Neural progenitor cell (in vitro differentiated cells): ENCODE data around the gene NTRK1. TPM values are rescaled to one million over a fixed set of nuclear protein-coding genes. Genes with fewer than 3 reads are reported as not detected.

Experiments
- DNase-seq: peaks from one replicate; pipeline ENCODE4 v3.0.0-alpha.2; 2016; ENCODE audit warnings: low spot score
- H2AFZ ChIP-seq: fragments of 200-600 bp; sonication (generic); replicated peaks from 2 replicates; pipeline ENCODE4 v1.6.1; 2016; ENCODE audit warnings: antibody characterized with exemption
- H3F3A ChIP-seq: fragments of 200-600 bp; sonication (generic); 2 replicates; pipeline ENCODE4 v1.6.1; 2016; ENCODE audit warnings: antibody characterized with exemption, low read depth
- H3K27ac ChIP-seq: fragments of 200-600 bp; sonication (generic); 2 replicates; pipeline ENCODE4 v1.5.1; 2016; ENCODE audit warnings: mild to moderate bottlenecking
- H3K27me3 ChIP-seq: fragments of 200-600 bp; sonication (generic); 2 replicates; pipeline ENCODE4 v1.6.1; 2016; ENCODE audit warnings: mild to moderate bottlenecking, moderate library complexity
- H3K36me3 ChIP-seq: fragments of 200-600 bp; sonication (generic); 2 replicates; pipeline ENCODE4 v1.5.1; 2016
- H3K4me1 ChIP-seq: fragments of 200-600 bp; sonication (generic); 2 replicates; pipeline ENCODE4 v1.6.1; 2016; ENCODE audit warnings: mixed run types
- H3K4me2 ChIP-seq: fragments of 200-600 bp; sonication (generic); 2 replicates; pipeline ENCODE4 v1.6.1; 2016
- H3K4me3 ChIP-seq: fragments of 200-600 bp; sonication (generic); 2 replicates; pipeline ENCODE4 v1.5.1; 2016
- H3K79me2 ChIP-seq: fragments of 200-600 bp; sonication (generic); 2 replicates; pipeline ENCODE4 v1.6.1; 2016; ENCODE audit warnings: low read depth
- H3K9ac ChIP-seq: fragments of 200-600 bp; sonication (generic); 2 replicates; pipeline ENCODE4 v1.6.1; 2016
- H3K9me3 ChIP-seq: fragments of 200-600 bp; sonication (generic); 2 replicates; pipeline ENCODE4 v1.5.1; 2016; ENCODE audit warnings: low read depth
- H4K20me1 ChIP-seq: fragments of 200-600 bp; sonication (generic); 2 replicates; pipeline ENCODE4 v1.6.1; 2016; ENCODE audit warnings: low read depth
- H3K27ac Mint-ChIP-seq: 3 replicates; pipeline ENCODE4 v1.8.0; 2021; ENCODE audit warnings: mixed read lengths
- H3K27me3 Mint-ChIP-seq: 2 replicates; pipeline ENCODE4 v1.8.0; 2022; ENCODE audit warnings: low read depth, mild to moderate bottlenecking, inconsistent platforms, moderate library complexity, mixed read lengths; ENCODE audit not compliant: insufficient read depth
- H3K36me3 Mint-ChIP-seq: 3 replicates; pipeline ENCODE4 v1.8.0; 2021; ENCODE audit warnings: mixed read lengths
- H3K4me1 Mint-ChIP-seq: 3 replicates; pipeline ENCODE4 v1.8.0; 2021; ENCODE audit warnings: mixed read lengths
- H3K4me3 Mint-ChIP-seq: 3 replicates; pipeline ENCODE4 v1.8.0; 2021; ENCODE audit warnings: mild to moderate bottlenecking, moderate library complexity, mixed read lengths
- H3K9me3 Mint-ChIP-seq: 3 replicates; pipeline ENCODE4 v1.8.0; 2020; ENCODE audit warnings: mixed read lengths
- EZH2 ChIP-seq: fragments of 200-600 bp; sonication (generic); IDR thresholded peaks from 2 replicates; pipeline ENCODE4 v1.6.1; 2017; ENCODE audit warnings: antibody characterized with exemption, mild to moderate bottlenecking, moderate library complexity
- EZH2phosphoT487 ChIP-seq: fragments of 200-600 bp; sonication (generic); IDR thresholded peaks from 2 replicates; pipeline ENCODE4 v1.6.1; 2017; ENCODE audit warnings: antibody characterized with exemption
- total RNA-seq: library from RNA; depleted of rRNA; stranded (reverse); fragments of >200 nt; gene quantifications from 2 replicates; pipeline ENCODE4 v1.2.3, GENCODE V29; 2015; ENCODE audit warnings: low replicate concordance
- TF ChIP-seq, protein P1 (sequence below): fragments of 200-600 bp; sonication (generic); IDR thresholded peaks from 2 replicates; pipeline ENCODE4 v1.5.1; 2017; ENCODE audit warnings: antibody characterized with exemption, mild to moderate bottlenecking

NTRK1 gene
- total RNA-seq, 1 donor from 2014 or later: not detected

DNA sequence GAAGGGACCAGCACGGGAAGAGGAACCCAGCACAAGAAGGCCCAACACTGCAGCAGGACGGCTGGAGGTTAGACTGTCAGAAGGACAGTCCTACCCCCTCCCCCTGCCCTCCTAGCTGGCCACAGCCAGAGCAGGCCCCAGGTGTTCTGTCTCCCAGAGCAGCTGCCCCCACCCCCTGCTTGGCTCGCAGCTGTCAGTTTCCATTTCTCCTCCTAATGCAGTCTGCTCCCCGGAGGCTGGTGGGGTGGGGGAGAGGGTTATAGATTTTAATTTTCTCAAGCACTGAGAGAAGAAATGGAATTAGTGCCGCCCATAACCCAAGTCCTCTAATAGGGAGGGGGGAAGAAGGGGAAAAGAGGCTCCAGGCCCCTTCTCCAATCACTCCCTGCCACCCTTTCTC lies 19.8 kb downstream of the NTRK1 start:
- no peak overlapping the region for H3K27ac ChIP-seq
- Mint-ChIP-seq H3K27ac (no peak overlapping the region), H3K27me3 (peaks cover 29% of the 10 kb centered on the region), H3K36me3 (no peaks in the 10 kb centered on the region), H3K4me1 (peaks cover 22% of the 10 kb centered on the region), H3K9me3 (no peaks in the 10 kb centered on the region), H3K4me3 (peak overlapping the region; percentile 35)
- peaks cover 14% of the 10 kb centered on the region for H3K4me1 ChIP-seq
- peaks cover 46% of the 10 kb centered on the region for H3K27me3 ChIP-seq
- no peaks in the 10 kb centered on the region for H3F3A ChIP-seq
- DNase-seq: no peak
- H3K4me2 ChIP-seq: no peak overlapping the region
- no peak overlapping the region for H2AFZ ChIP-seq
- no peaks in the 10 kb centered on the region for H3K36me3 ChIP-seq
- H3K9ac ChIP-seq: no peak overlapping the region
- H3K9me3 ChIP-seq: no peaks in the 10 kb centered on the region
- no peaks in the 10 kb centered on the region for H3K79me2 ChIP-seq
- H4K20me1 ChIP-seq: no peaks in the 10 kb centered on the region
- TF ChIP-seq EZH2: no peak
- TF ChIP-seq, protein P1, sequence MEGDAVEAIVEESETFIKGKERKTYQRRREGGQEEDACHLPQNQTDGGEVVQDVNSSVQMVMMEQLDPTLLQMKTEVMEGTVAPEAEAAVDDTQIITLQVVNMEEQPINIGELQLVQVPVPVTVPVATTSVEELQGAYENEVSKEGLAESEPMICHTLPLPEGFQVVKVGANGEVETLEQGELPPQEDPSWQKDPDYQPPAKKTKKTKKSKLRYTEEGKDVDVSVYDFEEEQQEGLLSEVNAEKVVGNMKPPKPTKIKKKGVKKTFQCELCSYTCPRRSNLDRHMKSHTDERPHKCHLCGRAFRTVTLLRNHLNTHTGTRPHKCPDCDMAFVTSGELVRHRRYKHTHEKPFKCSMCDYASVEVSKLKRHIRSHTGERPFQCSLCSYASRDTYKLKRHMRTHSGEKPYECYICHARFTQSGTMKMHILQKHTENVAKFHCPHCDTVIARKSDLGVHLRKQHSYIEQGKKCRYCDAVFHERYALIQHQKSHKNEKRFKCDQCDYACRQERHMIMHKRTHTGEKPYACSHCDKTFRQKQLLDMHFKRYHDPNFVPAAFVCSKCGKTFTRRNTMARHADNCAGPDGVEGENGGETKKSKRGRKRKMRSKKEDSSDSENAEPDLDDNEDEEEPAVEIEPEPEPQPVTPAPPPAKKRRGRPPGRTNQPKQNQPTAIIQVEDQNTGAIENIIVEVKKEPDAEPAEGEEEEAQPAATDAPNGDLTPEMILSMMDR: no peak
- no peak for TF ChIP-seq EZH2phosphoT487
- no peak overlapping the region for H3K4me3 ChIP-seq

DNA sequence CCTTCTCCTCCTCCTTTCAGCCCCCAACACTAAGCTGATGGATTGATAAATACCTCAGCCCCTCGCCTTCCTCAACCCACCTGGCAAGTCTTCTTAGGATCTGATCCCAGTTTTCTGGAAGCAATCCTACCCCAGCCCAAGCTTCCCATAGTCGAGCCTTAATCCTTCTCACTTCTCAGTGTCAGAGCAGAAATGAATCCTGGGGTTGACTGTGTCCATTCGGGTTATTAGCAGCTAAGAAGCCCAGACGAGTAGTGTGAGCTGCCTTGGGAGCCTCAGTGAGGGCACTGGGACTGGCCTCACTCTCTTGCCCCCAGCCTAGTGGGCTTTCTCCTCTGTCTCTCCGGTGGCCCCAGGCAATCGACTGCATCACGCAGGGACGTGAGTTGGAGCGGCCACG lies 20.4 kb downstream of the NTRK1 start:
- Histone ChIP-seq H3K4me1 (peaks cover 17% of the 10 kb centered on the region), H3F3A (no peaks in the 10 kb centered on the region), H3K36me3 (no peaks in the 10 kb centered on the region), H2AFZ (no peak overlapping the region), H3K4me2 (no peak overlapping the region), H3K79me2 (no peaks in the 10 kb centered on the region), H3K9me3 (no peaks in the 10 kb centered on the region), H3K27ac (no peak overlapping the region), H3K27me3 (peaks cover 48% of the 10 kb centered on the region), H3K4me3 (no peak overlapping the region), H4K20me1 (no peaks in the 10 kb centered on the region), H3K9ac (no peak overlapping the region)
- TF ChIP-seq EZH2phosphoT487 (no peak), EZH2 (no peak)
- TF ChIP-seq, protein P1: no peak
- DNase-seq: no peak
- Mint-ChIP-seq H3K9me3 (no peaks in the 10 kb centered on the region), H3K4me1 (peaks cover 25% of the 10 kb centered on the region), H3K4me3 (peak overlapping the region; percentile 35), H3K27ac (peak overlapping the region; percentile 70), H3K27me3 (peaks cover 26% of the 10 kb centered on the region), H3K36me3 (no peaks in the 10 kb centered on the region)

DNA sequence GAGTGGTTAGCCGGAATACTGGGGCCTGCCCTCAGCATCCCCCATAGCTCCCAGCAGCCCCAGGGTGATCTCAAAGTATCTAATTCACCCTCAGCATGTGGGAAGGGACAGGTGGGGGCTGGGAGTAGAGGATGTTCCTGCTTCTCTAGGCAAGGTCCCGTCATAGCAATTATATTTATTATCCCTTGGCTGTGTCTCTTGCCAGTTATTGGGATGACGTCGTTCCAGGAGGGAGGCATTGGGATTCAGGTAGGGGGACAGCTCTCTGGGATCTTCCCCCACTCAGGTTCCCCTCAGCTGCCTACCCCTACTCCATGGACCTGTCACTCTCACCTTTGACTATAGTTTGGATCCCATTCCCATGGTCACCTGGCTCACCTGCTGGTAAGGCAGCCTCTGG lies 21.0 kb downstream of the NTRK1 start:
- no peak overlapping the region for H3K9ac ChIP-seq
- Mint-ChIP-seq H3K27ac (peak overlapping the region; percentile 18), H3K4me1 (peaks cover 31% of the 10 kb centered on the region), H3K9me3 (no peaks in the 10 kb centered on the region), H3K36me3 (no peaks in the 10 kb centered on the region), H3K4me3 (no peak overlapping the region), H3K27me3 (peaks cover 27% of the 10 kb centered on the region)
- H3K4me2 ChIP-seq: no peak overlapping the region
- TF ChIP-seq EZH2phosphoT487 (no peak), EZH2 (no peak)
- TF ChIP-seq, protein P1: no peak
- H3K27me3 ChIP-seq: peaks cover 46% of the 10 kb centered on the region
- H3K4me1 ChIP-seq: peaks cover 19% of the 10 kb centered on the region
- no peaks in the 10 kb centered on the region for H3K36me3 ChIP-seq
- H2AFZ ChIP-seq: no peak overlapping the region
- no peaks in the 10 kb centered on the region for H3K79me2 ChIP-seq
- H4K20me1 ChIP-seq: no peaks in the 10 kb centered on the region
- no peak for DNase-seq
- no peaks in the 10 kb centered on the region for H3F3A ChIP-seq
- no peak overlapping the region for H3K4me3 ChIP-seq
- H3K27ac ChIP-seq: no peak overlapping the region
- H3K9me3 ChIP-seq: no peaks in the 10 kb centered on the region
